GM18505 (cell line): Measurements from ENCODE around the gene PPM1M.

Source experiments
- ATAC-seq: cut with Tn5 transposase; IDR thresholded peaks from one replicate; pipeline ENCODE4 v1.9.1; 2021; ENCODE audit not compliant: unreplicated experiment
- POLR2A ChIP-seq: IDR thresholded peaks from 4 replicates; pipeline ENCODE4 v1.6.1; 2011; ENCODE audit warnings: borderline replicate concordance; ENCODE audit not compliant: insufficient read depth, insufficient read length; ENCODE audit errors: extremely low read depth

Gene PPM1M

GRCh38 chr3:52205727-52206372 is 39.7 kb upstream of the PPM1M start:
- no peak for TF ChIP-seq POLR2A
- ATAC-seq, result no peak

- TF ChIP-seq POLR2A, result no peak
- ATAC-seq, result no peak
Measured at GRCh38 chr3:52208556-52208955, 37.0 kb upstream of the PPM1M start.

GRCh38 chr3:52210037-52210436 is 35.5 kb upstream of the PPM1M start:
- ATAC-seq, result no peak
- TF ChIP-seq POLR2A, result no peak

GRCh38 chr3:52210550-52211046 is 35.0 kb upstream of the PPM1M start:
- no peak for ATAC-seq
- no peak for TF ChIP-seq POLR2A

- no peak for ATAC-seq
- TF ChIP-seq POLR2A, result no peak
Measured at GRCh38 chr3:52211268-52211891, 34.2 kb upstream of the PPM1M start.

- TF ChIP-seq POLR2A, result no peak
- no peak for ATAC-seq
Measured at GRCh38 chr3:52213005-52213404, 32.6 kb upstream of the PPM1M start.

- no peak for TF ChIP-seq POLR2A
- ATAC-seq, result no peak
Measured at GRCh38 chr3:52213901-52214300, 31.7 kb upstream of the PPM1M start.

- TF ChIP-seq POLR2A, result no peak
- no peak for ATAC-seq
Measured at GRCh38 chr3:52215351-52215750, 30.2 kb upstream of the PPM1M start.

GRCh38 chr3:52216585-52217408 is 28.8 kb upstream of the PPM1M start:
- no peak for ATAC-seq
- no peak for TF ChIP-seq POLR2A

GRCh38 chr3:52217409-52217805 is 28.2 kb upstream of the PPM1M start:
- no peak for TF ChIP-seq POLR2A
- no peak for ATAC-seq

GRCh38 chr3:52218026-52218425 is 27.5 kb upstream of the PPM1M start:
- ATAC-seq, result no peak
- TF ChIP-seq POLR2A, result no peak

- TF ChIP-seq POLR2A, result no peak
Measured at GRCh38 chr3:52218454-52218853, 27.1 kb upstream of the PPM1M start.

GRCh38 chr3:52218937-52219650 is 26.5 kb upstream of the PPM1M start:
- no peak for ATAC-seq
- no peak for TF ChIP-seq POLR2A

More at GRCh38 chr3:52218454-52218853, 27.1 kb upstream of the PPM1M start:
- ATAC-seq, result no peak
